NCI-H526 treated with DMSO at 0.1 percent for 48 hours (cell line): ENCODE data around the gene NINJ2.
"Not testable (repeated sequence)": the region's sequence is repeated elsewhere in the genome, so short reads cannot be mapped to it uniquely, and the experiment has no call there.

ENCODE experiments used
- DNase-seq: peaks from one replicate; lab custom pipeline; 2025; lab: John Stamatoyannopoulos, UW

Gene NINJ2

DNA sequence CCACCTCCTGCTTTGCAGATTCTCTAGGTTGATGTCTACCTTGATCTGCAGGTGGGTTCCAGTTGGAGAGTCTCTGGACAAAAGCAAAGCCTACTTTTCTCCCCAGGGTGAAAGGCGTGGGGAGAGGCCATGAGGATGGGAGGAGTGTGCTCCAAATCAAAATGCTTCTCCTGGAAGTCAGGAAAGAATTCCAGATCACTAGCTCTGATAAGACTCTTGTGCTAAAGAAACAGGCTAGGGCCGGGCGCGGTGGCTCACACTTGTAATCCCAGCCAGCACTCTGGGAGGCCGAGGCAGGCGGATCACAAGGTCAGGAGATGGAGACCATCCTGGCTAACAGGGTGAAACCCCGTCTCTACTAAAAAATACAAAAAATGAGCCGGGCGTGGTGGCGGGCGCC is 21.9 kb downstream of the NINJ2 start:
- DNase-seq, result not testable (repeated sequence)

DNA sequence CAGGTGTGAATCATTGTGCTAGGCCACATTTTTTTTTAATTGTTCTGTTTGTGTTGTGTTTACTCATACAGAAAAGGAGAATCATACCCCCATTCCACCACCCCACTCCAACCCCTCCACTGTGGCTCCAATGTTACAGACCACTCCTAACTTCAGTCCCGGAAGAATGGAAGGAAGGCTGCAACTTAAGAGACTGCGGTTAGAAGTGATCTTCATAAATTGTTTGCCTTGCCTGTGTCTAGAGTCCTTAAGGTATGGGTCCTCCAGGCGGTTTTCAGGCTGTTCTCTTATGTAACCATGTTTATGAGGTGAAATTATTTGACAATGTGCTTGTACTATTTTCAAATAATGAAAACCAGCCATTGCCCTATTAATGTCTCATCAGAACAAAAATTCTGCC is 22.5 kb downstream of the NINJ2 start:
- no peak for DNase-seq

DNA sequence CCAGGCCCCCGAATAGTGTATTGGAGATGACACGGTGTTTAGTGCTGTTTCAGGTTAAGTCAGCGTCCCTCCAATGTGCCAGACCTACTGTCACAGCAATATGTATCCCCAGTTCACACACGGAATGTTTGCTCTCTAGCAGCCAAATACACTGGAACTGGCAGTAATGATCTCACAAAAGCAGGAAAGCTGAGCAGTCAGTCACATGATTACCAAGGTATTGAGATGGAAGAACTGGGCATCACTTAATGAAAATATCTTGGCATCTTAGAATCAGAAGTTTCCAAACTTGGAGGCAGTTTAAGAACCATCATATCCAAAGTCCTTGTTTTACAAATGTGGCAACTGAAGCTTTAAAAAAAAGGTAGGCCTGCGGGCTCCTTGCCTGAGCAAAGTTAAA is 23.3 kb downstream of the NINJ2 start:
- no peak for DNase-seq

DNA sequence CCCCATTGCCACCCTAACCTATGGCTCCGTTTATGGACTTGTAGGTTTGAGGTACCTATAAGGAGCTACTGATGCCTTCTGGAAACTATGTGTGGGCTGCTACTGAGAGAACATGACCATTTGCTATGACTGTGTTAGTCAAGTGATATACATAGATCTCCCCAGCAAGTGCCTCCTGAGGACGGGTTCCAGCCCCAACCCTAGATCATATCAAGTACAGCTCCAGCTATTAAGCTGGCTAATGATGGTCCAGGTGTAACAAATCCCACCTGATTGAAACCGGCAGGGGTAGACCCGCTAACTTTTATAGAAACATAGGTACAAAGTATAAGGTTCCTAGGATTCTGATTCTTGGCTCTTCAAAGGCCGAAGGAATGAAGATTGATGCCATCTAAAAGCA is 23.7 kb downstream of the NINJ2 start:
- no peak for DNase-seq

DNA sequence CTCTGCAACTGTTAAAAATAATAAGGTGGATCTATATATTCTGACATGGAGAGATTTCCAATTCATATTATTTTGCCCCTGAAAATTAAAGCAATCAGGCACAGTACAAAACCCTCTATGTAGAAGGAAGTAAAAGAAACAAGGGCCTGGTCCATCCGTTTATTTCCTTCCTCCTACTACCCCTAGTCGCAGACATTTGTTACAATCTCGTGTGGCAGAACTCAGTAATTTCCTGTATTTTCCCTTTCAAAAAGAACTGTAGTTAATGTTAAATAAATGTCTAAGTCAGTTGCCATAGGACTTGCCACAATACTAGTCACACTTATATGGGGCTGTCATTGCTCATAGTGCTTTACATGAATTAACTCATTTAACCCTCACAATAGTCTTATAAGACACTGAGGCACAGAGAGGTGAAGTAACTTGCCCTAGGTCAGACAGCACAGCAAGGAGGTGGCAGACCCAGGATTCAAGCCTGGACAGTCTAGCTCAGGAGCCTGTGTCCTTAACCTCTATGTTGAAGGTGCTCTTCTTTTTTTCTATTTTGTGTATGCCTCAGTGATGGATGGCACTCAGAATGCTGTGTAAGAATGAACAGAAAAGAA is 24.2 kb downstream of the NINJ2 start:
- DNase-seq, result no peak

DNA sequence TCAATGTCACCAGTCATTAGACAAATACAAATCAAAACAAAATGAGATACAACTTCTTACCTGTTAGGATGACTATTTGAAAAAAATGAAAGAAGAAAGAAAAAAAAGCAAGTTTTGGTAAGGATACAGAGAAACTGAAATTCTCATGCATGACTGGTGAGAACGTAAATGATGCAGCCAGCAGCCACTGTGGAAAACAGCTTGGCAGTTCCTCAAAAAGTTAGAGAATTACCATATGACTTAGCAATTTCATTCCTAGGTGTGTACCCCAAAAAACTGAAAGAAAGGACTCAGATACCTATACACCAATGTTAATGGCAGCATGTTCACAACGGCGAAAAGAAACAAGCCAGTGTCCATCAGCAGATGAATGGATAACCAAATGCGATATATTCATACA is 26.6 kb downstream of the NINJ2 start:
- no peak for DNase-seq

DNA sequence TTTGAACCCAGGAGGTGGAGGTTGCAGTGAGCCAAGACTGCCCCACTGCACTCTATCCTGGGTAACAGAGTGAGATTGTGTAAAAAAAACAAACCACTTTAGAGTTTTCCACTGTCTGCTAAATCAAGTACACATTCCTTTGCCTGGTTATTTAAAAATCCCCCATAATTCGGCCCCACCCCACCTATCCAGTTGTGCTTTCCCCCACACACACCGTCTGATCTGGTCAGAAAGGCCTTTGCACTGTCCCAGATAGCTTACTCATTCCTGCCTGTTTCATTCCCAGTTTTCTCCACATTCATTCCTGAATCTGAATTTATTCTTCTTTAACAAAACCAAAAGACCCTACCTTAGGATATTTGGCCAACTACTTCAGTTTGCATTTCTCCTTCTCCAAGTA is 29.5 kb downstream of the NINJ2 start:
- no peak for DNase-seq

DNA sequence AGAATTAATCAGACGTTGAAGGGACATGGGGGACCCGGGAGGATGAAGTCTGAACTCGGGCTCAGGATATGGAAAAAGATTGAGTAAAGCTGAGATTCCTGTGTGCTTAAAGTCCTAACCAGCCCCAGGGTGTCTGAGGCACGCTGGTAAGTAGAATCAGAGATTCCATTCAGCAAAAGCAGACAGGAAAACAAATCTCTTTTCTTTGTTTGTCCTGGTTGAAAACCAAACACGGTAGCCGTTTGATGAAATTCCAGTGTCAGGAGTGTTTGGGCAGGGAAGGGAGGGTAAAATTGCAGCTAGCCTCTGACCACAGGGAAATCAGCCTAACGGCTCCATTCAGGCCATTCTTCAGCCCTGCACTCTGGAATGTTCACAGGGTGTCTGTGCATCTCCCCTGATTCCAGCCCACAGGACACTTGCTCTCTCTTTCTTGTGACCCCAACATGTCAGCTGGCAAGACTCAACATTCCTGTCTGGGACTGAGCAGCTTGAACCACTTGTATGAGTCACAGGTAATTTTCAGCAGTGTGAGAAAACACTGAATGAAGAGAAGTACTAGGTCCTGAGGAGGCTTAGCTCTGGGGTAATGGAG is 31.0 kb downstream of the NINJ2 start:
- DNase-seq, result peak; percentile 30

DNA sequence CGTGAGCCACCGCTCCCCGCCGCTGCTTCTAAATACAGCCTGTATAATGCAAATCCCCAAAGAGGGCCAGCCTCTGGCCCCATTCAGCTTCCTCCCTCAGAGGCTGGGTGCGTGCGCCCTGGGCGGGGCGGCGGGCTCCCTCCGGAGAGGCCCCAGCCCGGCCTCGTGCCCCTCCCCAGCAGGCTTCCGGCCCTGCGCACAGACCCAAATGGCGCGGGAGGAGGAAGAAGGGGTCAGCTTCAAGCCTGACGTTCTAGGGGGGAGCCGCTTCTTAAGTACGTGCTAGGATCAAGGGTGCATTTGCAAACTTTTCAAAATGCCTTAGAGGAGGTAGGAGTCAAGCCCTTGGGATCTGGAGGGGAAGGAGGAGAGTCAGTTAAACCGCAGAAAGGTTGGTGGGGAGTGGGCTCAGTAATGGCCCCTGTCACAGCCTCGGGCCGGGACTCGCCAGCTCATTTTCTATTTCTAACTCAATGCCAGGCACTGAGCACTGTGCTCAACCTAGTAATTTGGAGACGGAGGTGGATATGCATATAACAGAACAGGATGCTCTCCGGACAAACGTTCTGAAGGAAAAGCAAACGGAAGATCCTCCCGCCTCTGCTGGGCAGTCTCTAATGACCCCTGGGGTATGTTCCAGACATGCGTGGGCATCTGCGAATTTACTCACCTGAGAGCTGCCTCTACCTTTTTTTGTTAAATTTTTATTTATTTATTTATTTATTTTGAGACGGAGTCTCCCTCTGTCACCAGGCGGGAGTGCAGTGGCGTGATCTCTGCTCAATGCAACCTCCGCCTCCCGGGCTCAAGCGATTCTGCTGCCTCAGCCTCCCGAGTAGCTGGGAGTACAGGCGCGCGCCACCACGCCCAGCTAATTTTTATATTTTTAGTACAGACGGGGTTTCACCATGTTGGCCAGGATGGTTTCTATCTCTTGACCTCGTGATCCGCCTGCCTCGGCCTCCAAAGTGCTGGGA is 32.3 kb downstream of the NINJ2 start:
- DNase-seq, result no peak

DNA sequence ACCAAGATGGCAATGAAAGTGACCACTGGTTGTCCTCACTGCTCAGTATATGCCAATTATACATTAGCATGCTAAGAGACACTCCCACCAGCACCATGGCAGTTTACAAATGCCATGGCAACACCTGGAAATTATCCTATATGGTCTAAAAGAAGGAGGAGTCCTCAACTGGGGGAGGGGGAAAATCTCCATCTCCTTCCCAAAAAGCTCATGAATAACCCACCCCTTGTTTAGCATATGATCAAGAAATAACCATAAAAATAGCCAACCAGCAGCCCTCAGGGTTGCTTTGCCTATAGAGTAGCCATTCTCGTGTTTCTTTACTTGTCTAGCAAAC is 34.5 kb downstream of the NINJ2 start:
- not testable (repeated sequence) for DNase-seq

DNA sequence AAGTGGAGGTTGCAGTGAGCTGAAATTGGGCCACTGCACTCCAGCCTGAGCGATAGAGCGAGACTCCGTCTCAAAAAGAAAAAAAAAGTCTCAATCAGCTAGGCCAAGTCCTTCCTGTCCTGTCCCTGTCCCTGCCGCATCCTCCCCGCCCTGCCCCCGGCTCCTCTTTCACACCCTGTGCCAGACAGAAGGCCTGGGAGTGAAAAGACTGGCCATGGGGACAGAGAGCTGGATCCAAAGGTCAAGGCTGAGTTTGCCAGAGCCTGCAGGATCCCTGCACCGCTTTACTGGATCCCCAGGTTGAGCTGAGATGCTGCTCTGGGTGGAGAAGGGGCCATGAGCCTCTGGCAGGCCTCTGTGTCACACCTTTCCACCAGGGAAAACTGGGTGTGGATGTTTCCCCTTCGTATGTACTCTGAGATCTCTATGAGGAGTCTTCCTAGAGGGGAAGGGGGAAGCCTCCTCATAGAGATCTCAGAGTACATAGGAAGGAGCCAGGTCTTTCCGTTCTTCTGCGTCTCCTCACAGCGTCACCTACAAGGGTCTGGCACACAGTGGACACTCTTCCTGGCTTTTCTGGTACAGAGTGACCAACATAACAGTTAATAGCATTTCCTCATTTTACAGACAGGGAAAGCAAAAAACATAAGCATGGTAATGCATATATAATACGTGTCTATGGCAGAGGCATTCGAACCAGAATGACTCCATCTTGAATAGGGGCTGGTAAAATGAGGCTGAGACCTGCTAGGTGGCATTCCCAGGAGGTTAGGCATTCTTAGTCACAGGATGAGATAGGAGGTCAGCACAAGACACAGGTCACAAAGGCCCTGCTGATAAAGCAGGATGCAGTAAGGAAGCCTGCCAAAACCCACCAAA is 35.1 kb downstream of the NINJ2 start:
- DNase-seq, result no peak

DNA sequence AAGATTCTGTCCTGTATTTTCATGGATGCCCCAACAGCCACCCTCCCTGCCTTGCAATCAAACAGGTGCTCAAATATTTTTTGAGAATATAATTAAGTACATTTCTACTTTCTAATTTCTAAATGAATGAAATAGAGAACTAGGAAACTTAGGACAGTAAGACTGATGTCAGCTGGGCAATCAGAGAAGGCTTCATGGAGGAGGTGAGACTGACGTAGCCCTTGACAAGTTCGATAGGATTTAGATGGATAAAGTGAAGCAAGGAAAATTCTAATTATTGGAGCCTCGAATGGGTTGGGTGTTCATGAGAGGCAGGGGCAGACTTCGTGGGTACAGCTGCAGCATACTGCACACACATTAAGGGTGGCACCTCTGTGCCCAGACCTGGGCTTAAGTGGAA is 36.0 kb downstream of the NINJ2 start:
- no peak for DNase-seq

DNA sequence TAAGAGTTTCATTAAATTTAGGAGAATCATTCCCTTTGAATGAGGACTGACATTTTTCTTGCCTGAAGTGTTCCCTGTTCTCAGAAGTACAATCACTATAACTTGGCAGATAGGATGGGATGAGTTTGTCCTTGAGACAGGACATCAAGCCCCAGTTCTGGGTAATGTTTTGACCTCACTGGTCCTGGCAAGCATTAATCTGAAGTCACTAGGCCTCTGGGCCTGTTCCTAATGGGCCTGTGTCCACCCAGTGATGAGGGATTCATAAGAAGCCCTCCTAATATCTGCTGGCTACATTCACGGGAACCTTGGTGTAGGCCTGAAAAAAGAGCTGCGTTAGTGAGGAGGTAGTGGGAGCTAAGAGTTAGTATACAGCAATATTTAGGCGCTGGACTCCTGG is 37.2 kb downstream of the NINJ2 start:
- no peak for DNase-seq

DNA sequence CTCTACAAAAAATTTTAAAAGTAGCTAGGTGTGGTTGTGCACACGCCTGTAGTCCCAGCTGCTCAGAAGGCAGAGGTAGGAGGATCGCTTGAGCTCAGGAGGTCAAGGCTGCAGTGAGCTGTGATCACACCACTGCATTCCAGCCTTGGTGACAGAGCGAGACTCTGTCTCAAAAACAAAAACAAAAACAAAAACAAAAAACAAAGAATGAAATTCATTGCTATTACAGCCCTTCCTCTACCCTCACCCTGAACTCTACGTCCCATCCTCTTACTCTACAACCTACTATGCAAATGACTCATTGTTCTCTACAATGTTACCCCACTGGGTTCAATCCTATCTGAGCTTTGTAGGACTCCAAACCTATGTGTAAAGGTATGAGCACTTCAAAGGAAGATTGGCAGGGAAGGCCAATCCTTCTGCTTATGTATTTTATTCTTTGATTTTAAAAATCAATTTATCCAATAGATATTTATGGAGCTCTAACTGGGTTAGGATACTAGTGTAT is 39.3 kb downstream of the NINJ2 start:
- no peak for DNase-seq

DNA sequence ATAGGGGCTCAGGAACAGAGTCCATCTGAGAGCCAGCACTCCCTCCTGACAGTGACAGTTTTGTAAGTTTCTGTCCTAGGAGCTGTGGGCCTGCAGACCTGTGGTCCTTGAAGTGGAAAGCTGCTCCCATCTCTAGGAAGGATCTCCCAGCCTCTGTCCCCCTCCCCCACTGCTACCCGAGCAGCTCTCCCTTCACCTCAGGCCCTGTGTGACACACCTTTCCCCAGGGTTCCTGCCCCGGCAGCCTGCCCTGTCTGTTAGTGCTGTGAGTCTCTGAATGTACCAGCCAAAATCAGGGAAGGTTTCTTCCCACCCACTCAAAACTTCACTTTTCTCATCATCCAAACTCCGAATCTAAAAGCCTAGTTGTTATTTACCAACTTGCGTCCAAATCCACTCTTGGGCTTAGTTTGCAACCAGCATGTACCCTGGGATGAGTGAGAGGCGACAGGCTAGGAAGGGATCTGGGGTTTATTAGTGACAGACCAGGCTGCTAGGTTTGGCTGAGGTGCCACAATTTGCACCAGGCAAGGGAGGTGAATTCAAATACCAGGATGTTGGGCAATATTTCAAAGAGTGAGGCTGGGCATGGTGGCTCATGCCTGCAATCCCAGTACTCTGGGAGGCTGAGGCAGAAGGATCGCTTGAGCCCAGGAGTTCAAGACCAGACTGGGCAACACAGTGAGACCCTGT is 39.9 kb downstream of the NINJ2 start:
- DNase-seq, result no peak

DNA sequence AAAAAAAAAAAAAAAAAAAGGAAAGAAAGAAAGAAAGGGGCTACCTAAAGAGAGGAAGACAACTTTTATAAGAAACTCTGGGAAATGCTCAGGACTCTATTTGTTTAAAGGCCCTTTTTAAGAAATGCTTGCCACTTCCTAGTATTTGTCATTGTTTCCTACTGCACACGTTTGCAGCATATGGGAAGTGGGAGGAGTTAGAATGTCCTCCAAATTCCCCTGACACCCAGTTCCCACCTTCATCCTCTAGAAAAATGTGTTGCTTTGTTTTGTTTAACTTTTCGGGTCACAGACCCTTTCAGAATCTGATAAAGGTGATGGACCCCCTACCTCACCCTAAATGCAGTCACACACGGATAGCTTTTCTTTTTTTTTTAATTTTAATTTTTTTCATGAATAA is 40.8 kb downstream of the NINJ2 start:
- no peak for DNase-seq

DNA sequence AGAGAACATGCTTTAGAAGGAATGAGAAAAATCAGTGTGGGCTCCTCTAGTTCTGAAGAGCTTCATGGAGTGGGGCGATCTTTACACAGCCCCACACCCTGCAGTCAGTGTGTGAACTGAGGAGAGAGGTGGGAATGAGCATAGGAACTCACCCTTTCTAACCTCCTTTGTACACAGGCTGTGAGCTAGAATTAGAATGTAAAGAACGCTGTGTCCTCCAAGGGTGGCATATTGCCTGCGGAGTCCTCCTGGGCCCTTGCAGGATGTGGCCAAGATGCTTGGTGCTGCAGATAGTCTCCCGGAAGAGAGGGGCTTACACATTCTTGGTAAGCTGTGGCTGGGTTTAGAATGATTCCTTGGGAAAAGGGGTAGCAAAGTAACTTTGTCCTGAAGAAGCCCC is 43.9 kb downstream of the NINJ2 start:
- DNase-seq, result no peak

DNA sequence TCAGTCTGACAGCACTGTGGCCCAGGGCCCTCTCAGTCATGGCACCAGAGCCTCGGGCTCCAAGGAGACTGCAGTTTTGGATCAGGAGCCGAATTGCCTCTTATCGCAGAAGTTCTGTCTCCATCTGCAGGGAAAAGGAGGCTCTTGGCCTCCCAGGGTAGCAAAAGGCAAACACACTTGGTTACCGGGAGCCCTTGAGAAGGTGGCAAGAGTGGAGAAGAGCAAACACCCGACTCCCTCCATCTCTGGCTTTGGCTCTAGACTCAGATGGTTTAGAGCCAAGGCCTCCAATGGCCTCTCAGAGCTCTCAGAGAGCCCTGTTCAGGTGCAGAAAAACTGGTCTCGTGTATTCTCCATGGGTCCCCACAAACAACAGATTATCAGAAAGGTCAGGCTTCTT is 44.6 kb downstream of the NINJ2 start:
- DNase-seq, result no peak

DNA sequence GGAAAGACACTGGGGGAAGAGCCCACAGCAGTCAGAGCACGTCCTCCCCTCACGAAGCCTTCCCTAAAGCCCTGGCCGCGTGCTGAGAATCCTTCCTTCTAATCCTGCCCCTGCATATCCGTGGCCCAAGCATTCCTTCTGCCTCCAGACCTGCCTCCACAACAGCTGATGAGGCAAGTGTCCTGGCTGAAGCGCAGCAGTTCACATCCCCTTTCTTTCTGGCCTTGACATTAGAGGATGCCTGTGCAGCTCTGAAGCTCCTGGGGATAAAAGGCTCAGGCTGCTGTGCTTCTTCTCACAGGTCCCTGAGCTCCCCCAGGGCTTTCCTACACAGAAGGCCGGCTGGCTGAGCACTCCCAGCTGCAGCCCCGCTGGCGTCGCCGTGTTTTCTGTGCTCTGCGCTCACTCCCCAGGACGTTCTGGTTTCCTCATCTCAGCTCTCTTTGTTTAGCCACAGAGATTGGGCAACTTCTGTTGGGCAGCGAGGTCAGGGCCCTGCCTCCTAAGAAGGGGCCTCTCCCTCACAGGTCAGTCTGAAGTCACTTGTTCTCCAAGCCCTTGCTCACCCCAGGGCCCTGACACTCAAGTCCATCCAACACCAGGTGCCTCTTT is 45.8 kb downstream of the NINJ2 start:
- DNase-seq, result no peak

DNA sequence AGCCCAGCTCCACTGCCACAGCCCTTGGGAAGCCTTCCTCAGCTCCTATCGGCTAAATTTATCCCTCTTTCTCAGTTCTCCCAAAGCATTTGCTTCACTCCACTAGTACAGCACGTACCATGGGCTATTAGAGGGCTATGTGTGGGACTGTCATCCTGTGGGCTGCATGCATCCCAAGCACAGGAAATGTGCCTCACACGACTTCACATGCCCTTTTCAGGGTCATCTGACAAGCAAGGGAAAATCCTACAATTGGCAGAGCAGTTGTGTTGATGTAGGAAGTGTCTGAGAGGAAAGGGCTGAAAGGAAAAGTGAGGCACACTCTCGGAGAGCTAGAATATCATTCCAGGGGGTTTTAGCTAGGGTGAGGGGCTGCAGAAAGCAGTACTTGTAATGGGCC is 47.6 kb downstream of the NINJ2 start:
- DNase-seq, result no peak

DNA sequence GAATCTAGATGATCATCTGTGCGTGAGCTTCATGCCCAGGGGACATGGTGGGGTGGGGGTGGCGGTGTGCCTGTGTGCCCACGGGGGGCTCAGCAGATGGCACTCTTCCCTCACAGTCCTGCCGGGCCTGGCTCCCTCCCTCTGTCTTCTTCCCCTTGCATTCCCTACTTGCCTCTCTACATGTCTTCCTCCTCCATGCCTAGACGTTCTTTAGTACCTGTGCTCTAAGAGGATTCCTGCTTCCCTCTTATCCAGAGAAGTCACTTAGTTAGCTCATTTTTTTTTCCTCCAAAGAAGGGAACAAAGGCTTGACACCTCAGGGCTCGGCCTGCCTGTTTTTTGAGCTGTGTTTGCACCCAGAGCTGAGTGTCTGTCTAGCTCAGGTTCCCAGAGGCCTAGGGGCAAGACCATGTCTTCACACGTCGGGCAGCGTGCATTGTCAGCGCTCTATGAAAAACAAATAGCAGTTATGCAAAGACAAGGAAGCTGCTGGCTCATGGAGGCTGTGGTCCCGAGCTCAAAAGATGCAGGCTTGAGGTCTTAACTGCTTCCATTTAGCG is 48.8 kb downstream of the NINJ2 start:
- no peak for DNase-seq
